Stomach (tissue), 4 donors: ENCODE measurements around the gene NLGN1.

Experiments
- EP300 ChIP-seq: sonication (generic); formaldehyde crosslinking; IDR thresholded peaks from one replicate; pipeline ENCODE4 v1.6.1; 2017; ENCODE audit warnings: antibody characterized with exemption
- POLR2A ChIP-seq, 4 donors: fragments of 450-650 bp; IDR thresholded peaks; one replicate each; pipeline ENCODE4 v1.6.1; 2016; ENCODE audit warnings: antibody characterized with exemption in 4 of 4, control low read depth in 2 of 4, mild to moderate bottlenecking in 1 of 4, moderate library complexity in 1 of 4
- POLR2AphosphoS5 ChIP-seq, 3 donors: sonication (generic); formaldehyde crosslinking; IDR thresholded peaks; one replicate each; pipeline ENCODE4 v1.6.1; 2016; ENCODE audit warnings: antibody characterized with exemption in 3 of 3
- TF ChIP-seq, protein P1 (sequence below), 7 experiments: fragments of 450-650 bp in 4 of 7; fragments of 200-600 bp in 3 of 7; sonication (generic) in 3 of 7; IDR thresholded peaks; one replicate each; pipeline ENCODE4 v1.5.1; 2016 to 2019; ENCODE audit warnings: antibody characterized with exemption in 7 of 7, control low read depth in 2 of 7, mild to moderate bottlenecking in 1 of 7

DNA sequence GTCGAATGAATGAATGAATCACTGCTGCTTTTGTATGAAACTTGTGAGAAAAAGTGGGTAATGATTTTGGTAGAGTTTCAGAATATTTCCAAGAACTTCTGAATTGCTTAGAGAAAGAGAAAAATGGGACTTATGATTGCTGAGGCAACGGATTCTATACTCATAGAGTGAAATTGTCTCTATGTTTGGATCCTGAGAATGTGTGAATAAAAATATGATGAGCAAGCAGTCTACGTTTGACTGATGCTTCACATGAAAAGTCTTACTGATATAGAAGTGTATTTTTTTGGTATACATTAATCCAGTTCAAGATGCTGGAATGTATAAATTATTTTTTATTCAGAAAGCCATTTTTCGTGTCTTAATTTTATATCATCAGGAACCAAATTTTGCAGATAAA, 441.1 kb downstream of the NLGN1 start:
- no peak for TF ChIP-seq POLR2AphosphoS5 (IDR thresholded peaks at IDR 0.05)
- TF ChIP-seq, protein P1, sequence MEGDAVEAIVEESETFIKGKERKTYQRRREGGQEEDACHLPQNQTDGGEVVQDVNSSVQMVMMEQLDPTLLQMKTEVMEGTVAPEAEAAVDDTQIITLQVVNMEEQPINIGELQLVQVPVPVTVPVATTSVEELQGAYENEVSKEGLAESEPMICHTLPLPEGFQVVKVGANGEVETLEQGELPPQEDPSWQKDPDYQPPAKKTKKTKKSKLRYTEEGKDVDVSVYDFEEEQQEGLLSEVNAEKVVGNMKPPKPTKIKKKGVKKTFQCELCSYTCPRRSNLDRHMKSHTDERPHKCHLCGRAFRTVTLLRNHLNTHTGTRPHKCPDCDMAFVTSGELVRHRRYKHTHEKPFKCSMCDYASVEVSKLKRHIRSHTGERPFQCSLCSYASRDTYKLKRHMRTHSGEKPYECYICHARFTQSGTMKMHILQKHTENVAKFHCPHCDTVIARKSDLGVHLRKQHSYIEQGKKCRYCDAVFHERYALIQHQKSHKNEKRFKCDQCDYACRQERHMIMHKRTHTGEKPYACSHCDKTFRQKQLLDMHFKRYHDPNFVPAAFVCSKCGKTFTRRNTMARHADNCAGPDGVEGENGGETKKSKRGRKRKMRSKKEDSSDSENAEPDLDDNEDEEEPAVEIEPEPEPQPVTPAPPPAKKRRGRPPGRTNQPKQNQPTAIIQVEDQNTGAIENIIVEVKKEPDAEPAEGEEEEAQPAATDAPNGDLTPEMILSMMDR (IDR thresholded peaks at IDR 0.05): no peak
- no peak for TF ChIP-seq POLR2A (IDR thresholded peaks at IDR 0.05)
- no peak for TF ChIP-seq EP300
